ENCODE results near the gene TENM4.

TENM4 gene

DNA sequence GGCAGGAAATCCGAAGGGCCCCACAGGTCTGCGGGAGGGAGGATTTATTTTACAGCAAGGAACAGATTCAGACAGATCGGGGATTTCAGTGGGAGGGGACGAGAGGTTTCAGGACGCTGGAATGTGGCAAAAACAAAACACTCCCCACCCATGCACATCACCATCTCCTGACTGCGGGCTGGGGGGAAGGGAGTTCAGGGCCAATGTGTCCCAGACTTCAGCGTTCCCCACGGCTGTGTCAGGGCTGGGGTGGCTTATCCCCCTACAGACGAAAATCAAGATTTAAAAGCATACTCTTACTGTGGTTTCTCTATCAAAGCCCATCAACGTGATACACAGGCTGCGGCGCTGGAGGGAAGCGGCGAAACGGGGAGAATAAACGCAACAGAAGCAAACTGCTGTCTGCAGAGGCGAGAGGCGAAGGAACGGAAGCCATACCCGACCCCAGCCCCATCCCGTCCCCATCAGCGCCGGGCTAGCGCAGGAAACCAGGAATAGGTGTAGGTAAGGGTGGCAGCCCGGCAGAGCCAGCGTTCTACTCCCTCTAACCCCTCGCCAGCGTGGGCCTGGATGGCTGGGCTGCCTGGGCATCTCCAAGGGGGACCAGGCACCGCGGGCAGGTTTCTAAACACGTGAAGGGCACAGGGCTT is 2.7 kb downstream of the TENM4 start:
- no peak overlapping the region for H3K4me3 ChIP-seq (ENCODE audit: low read length)
- TF ChIP-seq ZNF274 (IDR thresholded peaks at IDR 0.05; ENCODE audit: low read depth, low read length) = no peak

DNA sequence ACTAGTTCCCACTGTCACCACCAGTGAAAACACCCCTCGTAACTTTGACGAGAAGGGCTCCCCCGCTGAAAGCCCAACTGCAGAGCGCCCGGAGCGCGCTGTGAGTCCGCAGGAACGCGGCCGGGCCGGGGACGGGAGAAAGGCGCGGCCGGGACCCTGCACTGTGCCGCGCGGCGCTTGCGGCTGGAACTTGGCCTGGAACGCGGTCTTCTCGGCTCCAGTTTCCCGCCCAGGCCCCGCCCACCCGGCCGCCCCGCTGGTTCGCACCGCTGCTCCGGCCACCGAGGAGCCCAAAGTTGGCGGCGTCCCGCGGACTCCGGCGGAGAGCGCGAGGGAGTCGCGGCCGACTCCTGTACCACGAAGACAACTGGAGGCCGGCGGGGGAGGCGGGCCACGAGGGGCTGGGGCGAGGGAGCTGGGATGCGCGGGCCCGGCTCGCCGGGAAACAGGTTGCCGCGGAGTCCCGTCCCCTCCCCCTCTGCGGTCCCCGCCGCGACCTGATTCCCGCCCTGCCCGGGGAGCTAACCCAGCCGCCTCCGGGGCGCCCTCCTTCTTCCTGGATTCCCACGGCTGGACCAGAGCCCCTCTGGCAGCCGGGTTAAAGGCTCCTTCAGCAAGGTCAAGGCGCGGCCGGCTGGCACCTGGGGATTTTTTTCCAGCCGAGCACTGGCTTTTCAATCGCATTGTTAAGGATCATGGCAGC is 3.4 kb downstream of the TENM4 start:
- no peak overlapping the region for H3K4me3 ChIP-seq (ENCODE audit: low read length)
- TF ChIP-seq ZNF274 (IDR thresholded peaks at IDR 0.05; ENCODE audit: low read depth, low read length) = no peak

DNA sequence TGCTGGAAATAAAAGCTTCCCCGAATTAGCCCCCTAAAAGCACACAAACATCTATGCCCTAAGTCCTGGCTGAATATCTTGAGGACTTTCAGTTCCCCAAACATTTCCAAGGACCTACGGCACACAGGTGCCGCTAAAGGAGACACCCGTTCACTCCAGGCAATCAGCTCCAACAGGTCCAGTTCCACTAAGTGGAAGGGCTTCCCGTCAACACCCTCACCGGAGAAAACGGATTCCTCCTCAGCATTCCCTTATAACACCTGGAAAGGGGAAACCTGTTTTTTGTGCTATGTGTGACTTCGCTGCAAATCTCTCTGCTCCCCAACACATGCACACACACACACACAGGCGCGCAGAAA is 3.9 kb downstream of the TENM4 start:
- TF ChIP-seq ZNF274 (IDR thresholded peaks at IDR 0.05; ENCODE audit: low read depth, low read length) = no peak
- H3K4me3 ChIP-seq (ENCODE audit: low read length) = no peak overlapping the region

DNA sequence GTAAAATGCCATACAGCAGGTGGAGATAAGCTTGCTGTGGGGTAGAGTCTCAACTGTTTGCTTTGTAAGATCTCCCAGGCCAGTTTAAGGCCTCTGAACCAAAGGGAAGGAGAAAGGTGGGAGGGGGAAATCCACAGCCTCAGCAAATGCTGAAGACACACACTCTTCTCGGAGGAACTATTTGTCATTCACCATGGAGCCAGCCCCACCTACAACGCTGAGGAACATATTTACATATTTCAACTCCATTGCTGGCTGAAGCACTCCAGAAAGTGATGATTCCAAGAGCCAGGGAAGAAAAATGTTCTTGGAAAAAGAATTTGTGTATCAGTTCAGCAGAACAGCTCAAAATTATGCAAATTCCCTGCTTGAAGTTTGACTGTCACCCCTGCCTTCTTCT is 6.5 kb downstream of the TENM4 start:
- no peak for TF ChIP-seq ZNF274 (IDR thresholded peaks at IDR 0.05; ENCODE audit: low read depth, low read length)
- no peak overlapping the region for H3K4me3 ChIP-seq (ENCODE audit: low read length)

DNA sequence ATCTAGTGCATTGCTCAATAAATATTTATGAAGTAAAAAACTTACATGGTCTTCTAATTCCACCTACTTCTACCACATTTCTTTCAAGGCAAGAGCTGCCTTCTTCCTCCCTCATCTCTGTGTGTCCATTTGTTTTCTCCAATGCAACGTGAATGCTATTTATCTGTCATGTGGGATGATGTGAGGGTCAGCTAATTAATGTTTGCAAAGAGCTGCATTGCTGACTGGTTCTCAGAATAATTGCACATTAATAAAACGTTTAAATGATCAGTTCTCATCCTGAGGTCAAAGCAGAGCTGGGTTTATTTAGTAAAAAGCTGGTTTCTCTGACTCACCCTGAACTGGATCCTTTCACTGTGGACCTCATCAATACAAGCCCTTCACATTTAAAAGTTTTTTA is 8.7 kb downstream of the TENM4 start:
- TF ChIP-seq ZNF274 (IDR thresholded peaks at IDR 0.05; ENCODE audit: low read depth, low read length) = no peak
- no peak overlapping the region for H3K4me3 ChIP-seq (ENCODE audit: low read length)

DNA sequence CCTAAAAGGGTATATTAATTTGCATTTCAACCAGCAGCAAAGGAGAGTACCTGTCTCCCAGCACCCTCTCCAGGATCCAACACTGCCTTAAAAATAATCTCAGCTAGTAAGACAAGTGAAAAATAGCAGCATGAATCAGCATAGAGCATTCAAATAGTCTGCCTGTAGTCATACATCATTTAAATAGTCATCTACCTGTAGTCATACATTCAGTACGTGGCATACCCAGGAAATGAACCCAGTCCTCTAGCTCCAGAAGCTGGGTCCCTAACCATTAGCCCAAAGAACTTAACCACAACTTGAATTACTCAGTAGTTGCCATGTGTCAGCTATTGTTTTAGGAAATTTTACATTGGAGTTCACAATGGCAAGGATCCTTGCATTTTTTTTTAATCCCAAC is 9.3 kb downstream of the TENM4 start:
- no peak for TF ChIP-seq ZNF274 (IDR thresholded peaks at IDR 0.05; ENCODE audit: low read depth, low read length)
- no peak overlapping the region for H3K4me3 ChIP-seq (ENCODE audit: low read length)

DNA sequence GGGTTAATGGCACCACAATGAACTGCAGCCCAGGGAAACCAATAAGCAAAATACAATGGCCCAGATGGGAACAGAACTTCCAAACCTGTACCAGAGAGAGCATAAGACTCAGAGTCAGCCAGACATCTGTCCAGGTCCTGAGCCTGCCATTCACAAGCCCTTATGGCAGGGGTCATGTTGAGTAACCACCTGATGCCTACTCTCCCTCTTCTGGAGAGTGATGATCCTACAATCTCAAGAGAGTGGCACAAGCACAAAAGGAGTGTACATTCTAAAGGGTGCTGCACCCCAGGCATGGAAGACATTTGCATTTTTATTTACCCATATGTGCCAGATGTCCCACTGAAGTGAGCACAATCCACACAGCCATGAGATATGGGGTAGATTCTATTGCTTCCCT is 10.6 kb downstream of the TENM4 start:
- TF ChIP-seq ZNF274 (IDR thresholded peaks at IDR 0.05; ENCODE audit: low read depth, low read length) = no peak
- H3K4me3 ChIP-seq (ENCODE audit: low read length) = no peak overlapping the region

DNA sequence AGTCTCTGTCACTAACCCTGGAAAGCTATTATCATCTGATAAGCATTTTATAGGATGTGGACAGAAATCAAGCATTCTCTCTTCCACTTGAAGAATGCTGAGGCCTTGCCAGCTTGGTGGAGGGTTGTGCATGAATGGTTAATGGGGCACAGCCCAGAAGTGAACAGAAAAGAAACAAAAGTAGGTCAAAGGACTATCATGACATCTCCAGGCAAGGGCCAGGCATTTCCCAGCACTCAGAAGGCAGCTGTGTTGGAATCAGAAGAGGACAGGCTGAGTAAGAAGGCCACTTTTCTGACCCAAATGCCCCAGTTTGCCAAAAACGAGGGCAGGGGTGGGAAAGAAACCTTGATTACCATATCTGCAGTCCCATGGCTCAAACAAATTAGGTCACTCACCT is 12.4 kb downstream of the TENM4 start:
- no peak overlapping the region for H3K4me3 ChIP-seq (ENCODE audit: low read length)
- no peak for TF ChIP-seq ZNF274 (IDR thresholded peaks at IDR 0.05; ENCODE audit: low read depth, low read length)

DNA sequence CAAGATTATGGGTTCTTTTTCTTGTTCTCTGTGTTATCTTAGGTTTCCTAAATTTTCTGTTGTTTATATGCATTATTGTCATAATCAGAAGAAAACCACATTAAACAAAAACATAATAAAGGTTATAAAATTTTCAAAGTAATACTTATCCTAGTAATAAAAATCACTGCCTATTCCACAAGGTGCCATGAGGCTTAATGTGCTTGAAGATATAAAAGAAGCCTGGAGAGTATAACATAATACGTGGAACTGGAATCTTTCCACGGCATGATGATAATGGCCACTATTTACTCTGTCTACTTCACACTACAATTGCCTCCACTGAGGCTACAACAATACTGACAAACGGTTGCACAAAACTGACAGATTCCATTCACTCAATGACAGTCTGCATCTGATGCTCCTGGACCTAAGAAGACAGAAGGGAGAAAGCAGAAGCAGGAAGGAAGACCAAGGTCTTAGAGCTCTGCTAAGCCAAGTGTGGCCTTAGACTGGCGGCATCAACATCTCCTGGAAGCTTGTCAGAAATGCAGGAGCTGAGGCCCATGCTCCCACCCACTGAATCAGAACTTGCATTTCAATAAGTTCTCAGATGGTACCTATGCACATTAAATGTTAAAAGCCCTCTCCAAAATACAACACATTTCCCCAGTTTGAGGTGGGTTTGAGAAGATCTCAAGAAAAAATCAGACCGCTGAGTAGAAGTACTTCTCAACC is 13.1 kb downstream of the TENM4 start:
- TF ChIP-seq ZNF274 (IDR thresholded peaks at IDR 0.05; ENCODE audit: low read depth, low read length) = no peak
- H3K4me3 ChIP-seq (ENCODE audit: low read length) = no peak overlapping the region

DNA sequence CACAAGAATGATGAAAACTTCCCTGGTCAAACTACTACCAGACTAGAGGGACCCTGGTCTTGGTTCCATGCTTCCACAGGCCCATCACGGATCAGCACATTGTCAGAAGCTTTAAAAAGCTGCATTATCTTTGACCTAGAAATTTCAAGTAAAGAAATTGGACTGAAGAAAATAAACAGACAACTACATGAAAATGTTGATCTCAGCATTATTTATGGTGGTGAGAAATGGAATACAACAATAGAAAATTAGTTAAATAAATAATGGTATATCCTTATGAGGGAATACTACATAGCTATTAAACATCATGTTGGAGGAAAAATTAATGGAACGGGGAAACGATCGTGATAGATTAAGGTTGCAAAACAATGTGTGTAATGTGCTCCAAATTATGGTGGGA is 13.7 kb downstream of the TENM4 start:
- H3K4me3 ChIP-seq (ENCODE audit: low read length) = no peak overlapping the region
- TF ChIP-seq ZNF274 (IDR thresholded peaks at IDR 0.05; ENCODE audit: low read depth, low read length) = no peak

DNA sequence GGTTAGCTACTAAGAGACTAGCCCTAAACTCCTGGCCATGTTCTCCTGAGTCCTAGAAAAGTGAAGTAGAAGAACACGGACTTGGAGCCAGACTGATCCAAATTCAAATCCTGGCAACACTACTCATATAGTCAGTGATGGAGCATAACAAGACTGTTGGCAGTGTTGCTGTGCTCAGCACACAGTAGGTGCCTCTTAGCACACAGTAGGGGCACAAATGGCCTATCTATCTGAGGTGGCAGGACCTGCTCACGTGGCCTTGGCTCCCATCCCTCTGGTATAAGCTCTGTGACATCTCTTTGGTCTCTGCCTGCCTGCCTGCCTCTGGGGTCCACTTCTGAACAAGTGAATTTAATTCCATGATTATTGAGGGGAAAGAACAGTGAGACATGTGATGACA is 15.4 kb downstream of the TENM4 start:
- H3K4me3 ChIP-seq (ENCODE audit: low read length) = no peak overlapping the region
- TF ChIP-seq ZNF274 (IDR thresholded peaks at IDR 0.05; ENCODE audit: low read depth, low read length) = no peak

DNA sequence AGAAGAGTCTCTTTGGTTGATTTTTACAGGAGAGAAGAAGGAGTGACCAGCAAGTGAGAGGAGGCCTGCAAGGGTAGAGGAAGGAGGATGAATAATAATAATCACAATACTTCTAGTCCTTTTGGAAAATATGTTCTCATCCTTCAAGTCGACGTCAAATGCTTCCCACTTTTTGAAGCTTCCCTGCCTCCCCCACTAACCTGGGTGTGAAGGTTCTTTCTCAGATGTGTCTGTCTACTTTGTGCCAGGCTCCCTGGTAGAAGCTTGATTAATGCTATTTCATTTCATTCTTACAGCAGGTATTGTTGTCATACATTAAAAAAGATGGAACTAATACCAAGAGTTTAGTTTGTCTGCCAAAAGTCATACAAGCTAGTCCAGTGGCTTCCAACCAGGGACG is 17.1 kb downstream of the TENM4 start:
- no peak overlapping the region for H3K4me3 ChIP-seq (ENCODE audit: low read length)
- no peak for TF ChIP-seq ZNF274 (IDR thresholded peaks at IDR 0.05; ENCODE audit: low read depth, low read length)

DNA sequence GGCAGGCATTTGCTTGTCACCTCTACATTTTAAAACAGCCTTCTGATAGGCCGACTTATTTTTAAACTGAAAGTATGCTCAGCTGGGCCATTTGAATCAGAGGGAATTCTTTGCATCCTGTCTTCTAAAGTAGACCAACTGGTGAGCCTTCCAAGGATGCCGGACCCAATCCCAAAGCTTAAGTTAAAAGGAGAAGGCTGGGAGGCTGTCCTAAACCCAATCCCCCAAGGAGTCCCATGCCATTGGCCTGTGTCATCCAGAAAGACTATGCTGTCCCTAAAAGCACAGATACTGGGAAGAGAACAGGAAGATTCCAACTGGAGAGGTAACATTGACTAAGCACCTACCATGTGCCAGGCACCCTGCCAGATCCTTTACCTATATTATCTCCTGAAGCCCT is 18.0 kb downstream of the TENM4 start:
- no peak overlapping the region for H3K4me3 ChIP-seq (ENCODE audit: low read length)
- no peak for TF ChIP-seq ZNF274 (IDR thresholded peaks at IDR 0.05; ENCODE audit: low read depth, low read length)

DNA sequence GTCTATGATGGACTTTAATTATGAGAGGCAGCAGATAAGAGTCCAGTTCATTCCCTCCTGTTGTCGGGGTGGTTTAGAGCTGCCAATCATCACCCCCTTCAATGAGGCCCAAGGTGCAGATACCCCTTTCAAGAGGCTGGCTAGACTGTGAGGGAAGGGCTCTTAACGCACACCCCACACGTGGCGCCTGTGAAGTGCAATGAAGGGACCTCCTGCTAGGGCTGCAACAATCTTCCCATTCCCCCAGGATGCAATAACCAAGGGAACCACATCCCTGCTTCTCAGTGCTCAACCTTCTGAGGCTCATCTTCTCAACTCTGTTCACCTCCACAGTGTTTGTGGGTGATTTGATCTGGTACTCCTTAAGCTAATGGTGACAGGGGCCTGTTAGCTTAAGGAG is 19.0 kb downstream of the TENM4 start:
- no peak for TF ChIP-seq ZNF274 (IDR thresholded peaks at IDR 0.05; ENCODE audit: low read depth, low read length)
- H3K4me3 ChIP-seq (ENCODE audit: low read length) = no peak overlapping the region

DNA sequence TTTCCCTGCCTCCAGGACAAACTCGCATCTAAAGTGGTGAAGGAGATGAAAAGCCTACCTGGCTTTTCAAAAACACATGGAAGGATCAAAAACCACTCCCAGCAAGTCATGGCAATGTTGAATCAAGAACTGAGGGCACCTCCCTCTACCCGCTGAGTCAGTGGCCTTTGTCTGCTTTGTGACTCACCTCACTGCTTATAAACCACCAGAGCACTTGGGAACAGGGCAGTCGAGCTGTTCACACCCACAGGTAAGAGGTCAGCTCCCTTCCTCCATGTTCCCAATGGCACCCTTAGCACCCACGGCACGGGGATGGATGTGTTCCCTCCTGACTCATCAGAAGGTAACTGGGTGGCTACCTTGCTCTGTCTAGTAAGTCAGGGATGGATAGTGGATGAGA is 21.7 kb downstream of the TENM4 start:
- H3K4me3 ChIP-seq (ENCODE audit: low read length) = no peak overlapping the region
- TF ChIP-seq ZNF274 (IDR thresholded peaks at IDR 0.05; ENCODE audit: low read depth, low read length) = no peak
